ENCODE results near the gene SLC25A30.

DNA sequence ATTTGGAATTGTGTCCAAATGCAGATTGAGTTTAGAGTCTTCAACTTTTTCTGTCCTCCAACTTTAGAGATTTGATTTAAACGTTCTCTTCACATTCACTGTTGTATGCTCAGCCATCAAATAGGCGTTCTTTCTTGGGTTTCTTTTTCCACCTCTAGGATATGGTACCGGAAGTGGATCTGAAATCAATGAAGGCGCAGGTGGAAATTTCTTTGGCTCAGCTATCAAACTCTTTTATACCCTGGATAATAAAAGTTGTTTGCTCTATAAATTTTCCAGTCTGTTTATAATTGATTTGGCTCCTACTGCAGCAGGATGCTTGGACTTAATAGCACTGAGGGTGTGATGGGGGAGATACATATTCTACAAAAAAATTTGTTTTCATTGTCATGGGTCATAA is 48.2 kb upstream of the SLC25A30 start:
- TF ChIP-seq RXRA (IDR thresholded peaks at IDR 0.05) (no peak), FOXA1 (IDR thresholded peaks at IDR 0.05) (no peak), RAD21 (IDR thresholded peaks at IDR 0.05) (no peak), YY1 (IDR thresholded peaks at IDR 0.05) (no peak), TAF1 (conservative IDR thresholded peaks at IDR 0.05) (no peak), JUND (IDR thresholded peaks at IDR 0.05) (no peak), HNF4G (IDR thresholded peaks at IDR 0.05) (no peak)
- TF ChIP-seq, protein P1, sequence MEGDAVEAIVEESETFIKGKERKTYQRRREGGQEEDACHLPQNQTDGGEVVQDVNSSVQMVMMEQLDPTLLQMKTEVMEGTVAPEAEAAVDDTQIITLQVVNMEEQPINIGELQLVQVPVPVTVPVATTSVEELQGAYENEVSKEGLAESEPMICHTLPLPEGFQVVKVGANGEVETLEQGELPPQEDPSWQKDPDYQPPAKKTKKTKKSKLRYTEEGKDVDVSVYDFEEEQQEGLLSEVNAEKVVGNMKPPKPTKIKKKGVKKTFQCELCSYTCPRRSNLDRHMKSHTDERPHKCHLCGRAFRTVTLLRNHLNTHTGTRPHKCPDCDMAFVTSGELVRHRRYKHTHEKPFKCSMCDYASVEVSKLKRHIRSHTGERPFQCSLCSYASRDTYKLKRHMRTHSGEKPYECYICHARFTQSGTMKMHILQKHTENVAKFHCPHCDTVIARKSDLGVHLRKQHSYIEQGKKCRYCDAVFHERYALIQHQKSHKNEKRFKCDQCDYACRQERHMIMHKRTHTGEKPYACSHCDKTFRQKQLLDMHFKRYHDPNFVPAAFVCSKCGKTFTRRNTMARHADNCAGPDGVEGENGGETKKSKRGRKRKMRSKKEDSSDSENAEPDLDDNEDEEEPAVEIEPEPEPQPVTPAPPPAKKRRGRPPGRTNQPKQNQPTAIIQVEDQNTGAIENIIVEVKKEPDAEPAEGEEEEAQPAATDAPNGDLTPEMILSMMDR (IDR thresholded peaks at IDR 0.05; ENCODE audit: low read depth, low read length, missing input control), result no peak
- TF ChIP-seq, protein P2, sequence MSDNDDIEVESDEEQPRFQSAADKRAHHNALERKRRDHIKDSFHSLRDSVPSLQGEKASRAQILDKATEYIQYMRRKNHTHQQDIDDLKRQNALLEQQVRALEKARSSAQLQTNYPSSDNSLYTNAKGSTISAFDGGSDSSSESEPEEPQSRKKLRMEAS (IDR thresholded peaks at IDR 0.05), result no peak
- TF ChIP-seq, protein P3, sequence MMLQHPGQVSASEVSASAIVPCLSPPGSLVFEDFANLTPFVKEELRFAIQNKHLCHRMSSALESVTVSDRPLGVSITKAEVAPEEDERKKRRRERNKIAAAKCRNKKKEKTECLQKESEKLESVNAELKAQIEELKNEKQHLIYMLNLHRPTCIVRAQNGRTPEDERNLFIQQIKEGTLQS (IDR thresholded peaks at IDR 0.05), result no peak
